Immature natural killer cell (primary cell): ENCODE measurements around the gene SPATA31D1. TPM values are rescaled to one million over a fixed set of nuclear protein-coding genes. Genes with fewer than 3 reads are reported as not detected.

Source experiments
- DNase-seq, 3 donors: peaks; one replicate each; pipeline ENCODE4 v3.0.0; 2022; ENCODE audit warnings: mixed read lengths in 1 of 3
- H3K27ac Mint-ChIP-seq, 6 donors: one replicate each; pipeline ENCODE4 v1.8.0; 2020; ENCODE audit warnings: mixed read lengths in 6 of 6, mild to moderate bottlenecking in 5 of 6, inconsistent platforms in 4 of 6, moderate library complexity in 3 of 6
- H3K27me3 Mint-ChIP-seq, 3 donors: one replicate each; pipeline ENCODE4 v1.8.0; 2020 to 2021; ENCODE audit warnings: low read depth in 3 of 3, mild to moderate bottlenecking in 3 of 3, mixed read lengths in 3 of 3, moderate library complexity in 3 of 3, inconsistent platforms in 1 of 3
- H3K36me3 Mint-ChIP-seq, 3 donors: one replicate each; pipeline ENCODE4 v1.8.0; 2020; ENCODE audit warnings: mixed read lengths in 3 of 3, inconsistent platforms in 2 of 3, mild to moderate bottlenecking in 2 of 3
- H3K4me1 Mint-ChIP-seq, 2 donors: one replicate each; pipeline ENCODE4 v1.8.0; 2020; ENCODE audit warnings: inconsistent platforms in 2 of 2, mild to moderate bottlenecking in 2 of 2, mixed read lengths in 2 of 2, moderate library complexity in 1 of 2
- H3K4me3 Mint-ChIP-seq, 5 donors: one replicate each; pipeline ENCODE4 v1.8.0; 2020; ENCODE audit warnings: mild to moderate bottlenecking in 5 of 5, mixed read lengths in 5 of 5, inconsistent platforms in 3 of 5, moderate library complexity in 3 of 5
- H3K9me3 Mint-ChIP-seq, 6 donors: one replicate each; pipeline ENCODE4 v1.8.0; 2020; ENCODE audit warnings: mild to moderate bottlenecking in 6 of 6, mixed read lengths in 6 of 6, inconsistent platforms in 4 of 6, moderate library complexity in 3 of 6
- polyA plus RNA-seq, 3 donors: library from polyadenylated mRNA; unstranded; fragments of 300-500 nt; fragmentation: Illumina TruSeq; gene quantifications; one replicate each; pipeline ENCODE4 v1.2.3, GENCODE V29; 2021

SPATA31D1 gene
- polyA plus RNA-seq, 3 donors from 2014 or later, result not detected

GRCh38 chr9:81984928-81985327 is 3.6 kb upstream of the SPATA31D1 start:
- H3K27me3 Mint-ChIP-seq, result peaks cover 0 to 3% (median 2%) of the 10 kb centered on the region in 3 donors
- no peaks in the 10 kb centered on the region for H3K4me1 Mint-ChIP-seq
- H3K27ac Mint-ChIP-seq, result no peak overlapping the region
- DNase-seq, result no peak
- no peaks in the 10 kb centered on the region for H3K36me3 Mint-ChIP-seq
- H3K4me3 Mint-ChIP-seq, result no peak overlapping the region
- H3K9me3 Mint-ChIP-seq, result no peaks in the 10 kb centered on the region

DNA sequence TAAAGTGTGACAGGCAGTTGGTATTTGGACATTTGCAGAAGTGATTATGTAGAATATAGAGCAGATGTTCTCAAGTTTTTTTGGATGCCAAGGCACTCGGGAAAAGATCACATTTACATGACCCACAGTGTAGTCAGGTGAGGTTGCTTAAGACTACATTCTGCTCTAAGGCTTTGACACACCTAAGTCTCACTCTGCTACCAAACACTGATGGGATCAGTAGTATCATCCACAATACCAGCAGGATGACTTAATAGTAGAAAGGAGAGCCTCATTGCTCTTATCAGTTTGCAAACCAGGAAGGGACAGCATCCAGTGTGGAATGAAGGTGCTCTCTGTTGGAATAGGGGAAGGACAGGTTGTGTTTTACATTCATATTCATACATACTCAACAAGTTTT is 2.5 kb upstream of the SPATA31D1 start:
- H3K4me1 Mint-ChIP-seq, result no peaks in the 10 kb centered on the region
- no peak overlapping the region for H3K27ac Mint-ChIP-seq
- no peak overlapping the region for H3K4me3 Mint-ChIP-seq

GRCh38 chr9:81989700-81990099 is 1.1 kb downstream of the SPATA31D1 start:
- no peaks in the 10 kb centered on the region for H3K4me1 Mint-ChIP-seq
- H3K27me3 Mint-ChIP-seq, result peaks cover 1 to 7% (median 4%) of the 10 kb centered on the region in 3 donors
- no peaks in the 10 kb centered on the region for H3K36me3 Mint-ChIP-seq
- H3K4me3 Mint-ChIP-seq, result no peak overlapping the region
- no peak overlapping the region for H3K27ac Mint-ChIP-seq
- H3K9me3 Mint-ChIP-seq, result peaks cover 0 to 2% (median 0%) of the 10 kb centered on the region in 6 donors
- no peak for DNase-seq

More for the DNA sequence above, 2.5 kb upstream of the SPATA31D1 start:
- Mint-ChIP-seq H3K27me3 (peaks cover under 1 to 5% (median 3%) of the 10 kb centered on the region in 3 donors), H3K36me3 (no peaks in the 10 kb centered on the region), H3K9me3 (no peaks in the 10 kb centered on the region)
- no peak for DNase-seq

DNA sequence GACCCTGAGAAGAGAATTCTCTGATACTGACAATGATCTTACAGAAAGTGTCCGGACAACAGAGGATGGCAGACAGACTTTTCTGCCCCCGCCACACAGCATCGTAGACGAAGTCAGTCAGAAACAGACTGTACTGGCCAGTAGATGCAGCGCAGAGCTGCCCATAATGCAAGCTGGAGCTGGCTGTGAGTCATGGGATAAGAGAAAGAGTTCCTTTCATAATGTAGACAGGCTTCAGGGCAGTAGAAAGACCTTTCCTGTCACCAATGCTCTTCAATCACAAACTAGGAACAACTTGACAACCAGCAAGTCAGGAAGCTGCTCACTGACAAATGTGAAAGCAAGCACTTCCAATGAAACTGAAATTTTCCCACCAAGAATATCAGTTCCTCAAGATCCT is 5.1 kb downstream of the SPATA31D1 start:
- H3K4me3 Mint-ChIP-seq, result no peak overlapping the region
- no peak overlapping the region for H3K27ac Mint-ChIP-seq
- H3K4me1 Mint-ChIP-seq, result no peaks in the 10 kb centered on the region
- peaks cover 0 to 2% (median 0%) of the 10 kb centered on the region in 6 donors for H3K9me3 Mint-ChIP-seq
- no peaks in the 10 kb centered on the region for H3K36me3 Mint-ChIP-seq
- H3K27me3 Mint-ChIP-seq, result peaks cover 1 to 7% (median 4%) of the 10 kb centered on the region in 3 donors
- DNase-seq, result no peak

DNA sequence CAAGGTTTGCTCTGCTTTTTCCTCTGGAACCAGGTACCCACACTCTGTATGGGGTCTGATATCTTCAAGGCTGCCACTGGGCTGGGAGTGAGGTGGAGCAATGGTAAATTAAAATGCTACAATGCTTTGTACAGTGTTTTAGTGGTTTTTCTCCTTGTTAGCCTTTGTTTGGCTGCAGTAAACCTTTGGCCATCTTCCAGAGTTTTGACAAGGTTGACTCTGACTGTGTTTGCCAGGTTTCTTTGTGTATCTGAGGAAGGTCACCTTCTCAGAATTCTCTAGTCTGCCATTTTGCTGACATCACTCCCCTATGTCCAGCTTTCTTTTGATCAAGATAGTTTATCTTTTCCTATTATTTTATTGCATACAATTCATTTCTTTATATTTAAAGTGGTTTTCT is 11.2 kb downstream of the SPATA31D1 start:
- Mint-ChIP-seq H3K27me3 (peaks cover 0 to 2% (median 0%) of the 10 kb centered on the region in 3 donors), H3K4me3 (no peak overlapping the region), H3K4me1 (no peaks in the 10 kb centered on the region), H3K27ac (no peak overlapping the region), H3K36me3 (no peaks in the 10 kb centered on the region), H3K9me3 (no peaks in the 10 kb centered on the region)
- DNase-seq, result no peak

DNA sequence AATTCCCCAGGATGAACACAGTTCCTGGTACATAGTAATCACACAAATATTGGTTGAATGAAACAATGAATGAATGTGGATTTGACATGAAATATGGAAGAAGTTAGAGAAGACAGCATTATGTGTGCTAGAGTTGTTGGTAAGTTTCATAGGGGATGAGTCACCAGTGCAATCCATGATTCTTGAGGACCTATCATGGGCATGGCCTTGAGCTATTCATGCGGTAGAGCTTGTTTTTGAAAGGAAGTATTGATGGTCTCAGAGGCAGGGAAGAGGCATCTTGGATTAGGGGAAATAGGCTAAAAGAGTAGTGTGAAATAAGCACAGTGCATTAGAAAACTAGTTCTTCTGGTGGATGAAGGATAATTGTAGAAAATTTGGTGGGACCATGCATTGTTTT is 22.1 kb downstream of the SPATA31D1 start:
- Mint-ChIP-seq H3K36me3 (no peaks in the 10 kb centered on the region), H3K4me3 (no peak overlapping the region), H3K27me3 (no peaks in the 10 kb centered on the region), H3K4me1 (no peaks in the 10 kb centered on the region), H3K27ac (no peak overlapping the region), H3K9me3 (peaks cover 0 to 5% (median under 1%) of the 10 kb centered on the region in 6 donors)
- DNase-seq, result no peak

DNA sequence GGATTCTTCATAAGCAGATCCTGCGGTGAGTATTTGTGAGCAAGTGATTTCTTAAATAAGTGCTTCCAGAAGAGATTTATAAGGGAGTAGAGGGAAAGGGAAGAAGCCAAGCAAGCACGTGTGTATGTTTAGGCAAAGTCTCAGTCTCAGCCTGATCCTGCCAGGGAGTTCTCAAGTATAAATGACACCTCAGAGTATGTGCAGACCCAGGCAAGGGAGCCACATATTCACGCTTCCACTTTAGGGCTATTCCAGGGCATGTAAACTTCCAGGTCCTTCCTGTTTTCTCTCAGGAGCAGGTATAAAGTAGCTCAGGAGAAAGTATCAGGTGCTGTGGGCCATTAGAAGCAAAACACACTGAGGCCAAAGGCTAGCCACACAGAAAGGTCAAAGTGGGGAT is 22.6 kb downstream of the SPATA31D1 start:
- H3K27ac Mint-ChIP-seq, result no peak overlapping the region

GRCh38 chr9:82012276-82012675 is 23.7 kb downstream of the SPATA31D1 start:
- H3K4me3 Mint-ChIP-seq, result no peak overlapping the region
- no peak for DNase-seq
- H3K27me3 Mint-ChIP-seq, result no peaks in the 10 kb centered on the region
- no peaks in the 10 kb centered on the region for H3K36me3 Mint-ChIP-seq
- peaks cover 0 to 5% (median 4%) of the 10 kb centered on the region in 6 donors for H3K9me3 Mint-ChIP-seq
- no peaks in the 10 kb centered on the region for H3K4me1 Mint-ChIP-seq
- no peak overlapping the region for H3K27ac Mint-ChIP-seq

More for the DNA sequence above, 22.6 kb downstream of the SPATA31D1 start:
- Mint-ChIP-seq H3K9me3 (peaks cover 0 to 5% (median under 1%) of the 10 kb centered on the region in 6 donors), H3K27me3 (no peaks in the 10 kb centered on the region), H3K4me1 (no peaks in the 10 kb centered on the region), H3K4me3 (no peak overlapping the region), H3K36me3 (no peaks in the 10 kb centered on the region)
- no peak for DNase-seq

GRCh38 chr9:82020331-82020730 is 31.8 kb downstream of the SPATA31D1 start:
- H3K4me3 Mint-ChIP-seq, result no peak overlapping the region
- DNase-seq, result no peak
- peaks cover 0 to 1% (median 0%) of the 10 kb centered on the region in 3 donors for H3K27me3 Mint-ChIP-seq
- H3K4me1 Mint-ChIP-seq, result no peaks in the 10 kb centered on the region
- peaks cover 4 to 14% (median 8%) of the 10 kb centered on the region in 6 donors for H3K9me3 Mint-ChIP-seq
- H3K36me3 Mint-ChIP-seq, result no peaks in the 10 kb centered on the region
- H3K27ac Mint-ChIP-seq, result no peak overlapping the region

GRCh38 chr9:82021198-82021597 is 32.6 kb downstream of the SPATA31D1 start:
- Mint-ChIP-seq H3K4me1 (no peaks in the 10 kb centered on the region), H3K27ac (no peak overlapping the region), H3K36me3 (no peaks in the 10 kb centered on the region), H3K4me3 (no peak overlapping the region), H3K27me3 (peaks cover 0 to 1% (median 0%) of the 10 kb centered on the region in 3 donors), H3K9me3 (peaks cover 4 to 14% (median 8%) of the 10 kb centered on the region in 6 donors)
- DNase-seq, result no peak

DNA sequence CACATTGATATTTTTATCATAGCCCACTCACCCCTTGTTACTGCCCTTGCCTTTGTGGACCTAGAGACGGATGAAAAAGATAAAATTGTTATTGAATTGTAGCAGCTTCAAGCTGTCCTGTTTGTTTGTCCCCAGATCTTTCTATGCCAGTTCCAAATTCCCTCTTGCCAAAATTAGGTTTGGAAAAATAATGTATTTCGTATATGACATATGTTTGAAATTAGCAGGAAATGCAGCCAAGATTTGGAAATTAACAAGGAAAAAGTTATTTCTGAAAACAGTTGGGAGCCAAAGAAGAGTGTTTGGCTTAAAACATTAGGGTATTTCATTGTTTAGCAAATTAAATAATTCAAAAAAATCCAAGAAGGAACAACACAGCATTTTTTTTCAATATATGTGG is 33.5 kb downstream of the SPATA31D1 start:
- DNase-seq, result no peak
- peaks cover 0 to 1% (median 0%) of the 10 kb centered on the region in 3 donors for H3K27me3 Mint-ChIP-seq
- H3K27ac Mint-ChIP-seq, result no peak overlapping the region

DNA sequence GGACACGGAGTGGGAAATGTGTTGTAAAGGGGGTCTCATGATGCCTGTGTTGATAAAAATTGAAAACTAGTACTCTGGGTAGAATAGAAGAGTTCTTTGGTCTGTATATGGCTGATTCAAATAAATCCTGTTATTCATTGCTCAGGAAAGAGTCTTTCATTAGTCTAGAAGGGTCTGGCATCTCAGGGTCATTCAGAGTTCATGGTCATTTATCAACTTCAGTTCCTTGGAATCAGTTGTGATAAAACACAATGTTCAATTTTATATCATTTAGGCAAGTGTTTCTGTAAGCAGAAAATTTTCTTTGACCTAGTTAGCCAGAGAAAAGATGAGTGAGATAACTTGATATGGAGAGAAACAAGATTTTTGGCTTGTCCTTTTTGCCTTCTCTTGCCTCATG is 36.3 kb downstream of the SPATA31D1 start:
- H3K36me3 Mint-ChIP-seq, result no peaks in the 10 kb centered on the region
- H3K4me3 Mint-ChIP-seq, result no peak overlapping the region
- no peaks in the 10 kb centered on the region for H3K4me1 Mint-ChIP-seq
- peaks cover 0 to 2% (median 0%) of the 10 kb centered on the region in 6 donors for H3K9me3 Mint-ChIP-seq
- H3K27ac Mint-ChIP-seq, result no peak overlapping the region
- DNase-seq, result no peak
- peaks cover 0 to 1% (median 0%) of the 10 kb centered on the region in 3 donors for H3K27me3 Mint-ChIP-seq

More for the DNA sequence above, 33.5 kb downstream of the SPATA31D1 start:
- no peaks in the 10 kb centered on the region for H3K4me1 Mint-ChIP-seq
- no peaks in the 10 kb centered on the region for H3K36me3 Mint-ChIP-seq
- no peak overlapping the region for H3K4me3 Mint-ChIP-seq
- peaks cover 3 to 10% (median 6%) of the 10 kb centered on the region in 6 donors for H3K9me3 Mint-ChIP-seq

GRCh38 chr9:82031538-82032280 is 43.1 kb downstream of the SPATA31D1 start:
- no peak for DNase-seq
- Mint-ChIP-seq H3K4me1 (no peaks in the 10 kb centered on the region), H3K27me3 (no peaks in the 10 kb centered on the region), H3K36me3 (no peaks in the 10 kb centered on the region), H3K9me3 (peaks cover 0 to 2% (median 0%) of the 10 kb centered on the region in 6 donors), H3K27ac (no peak overlapping the region), H3K4me3 (no peak overlapping the region)

DNA sequence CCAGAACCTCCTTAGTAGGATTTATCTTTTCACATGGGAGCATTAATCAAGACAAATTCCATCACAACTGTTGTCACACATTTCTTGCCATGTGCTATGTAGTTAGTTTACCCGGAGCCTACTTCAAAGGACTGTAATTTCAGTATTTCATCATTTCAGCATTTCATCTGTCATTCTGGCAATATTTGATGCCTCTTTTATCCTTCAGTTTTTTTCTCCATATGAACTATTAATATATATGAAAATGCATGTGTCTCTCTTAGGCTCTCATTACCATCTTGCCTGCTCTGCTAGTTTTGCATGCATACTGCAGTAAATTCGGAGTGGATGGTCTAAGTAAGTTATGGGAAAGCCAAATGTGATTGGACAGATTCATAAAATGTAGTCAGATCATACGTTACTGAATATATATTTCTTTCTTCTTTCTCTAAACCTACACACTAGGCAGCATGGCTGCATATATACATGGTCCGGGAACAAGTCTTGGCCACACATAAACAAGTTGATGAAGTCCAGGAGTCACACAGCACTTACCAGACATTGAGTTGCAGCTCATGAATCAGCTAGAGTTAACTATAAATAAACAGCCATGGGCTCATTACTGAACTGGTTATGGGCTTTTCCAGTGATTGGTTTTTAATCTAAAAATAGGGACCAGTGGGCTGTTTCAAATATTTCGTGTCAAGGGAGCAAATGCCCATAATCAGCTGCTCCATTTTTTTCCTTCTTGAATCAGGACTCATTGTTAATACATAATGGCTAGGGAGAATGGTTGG is 46.6 kb downstream of the SPATA31D1 start:
- Mint-ChIP-seq H3K27me3 (no peaks in the 10 kb centered on the region), H3K4me3 (no peak overlapping the region), H3K4me1 (peaks cover 3 to 12% of the 10 kb centered on the region in 2 donors), H3K36me3 (no peaks in the 10 kb centered on the region), H3K27ac (no peak overlapping the region), H3K9me3 (peaks cover 0 to 2% (median 0%) of the 10 kb centered on the region in 6 donors)
- no peak for DNase-seq
